GM23338 (cell line): Measurements from ENCODE around the gene EFCAB12. TPM values are rescaled to one million over a fixed set of nuclear protein-coding genes. Genes with fewer than 3 reads are reported as not detected.

ENCODE experiments used
- ATAC-seq: fragments of 200-7000 bp; cut with Tn5 transposase; 3 replicates; pipeline ENCODE4 v1.9.1; 2020
- DNase-seq: peaks from one replicate; pipeline ENCODE4 v3.0.0-alpha.2; 2015; ENCODE audit warnings: low spot score
- H2AFZ ChIP-seq: fragments of 200-600 bp; sonication (generic); 2 replicates; pipeline ENCODE4 v1.8.0; 2016; ENCODE audit warnings: antibody characterized with exemption, mild to moderate bottlenecking, moderate library complexity
- H3F3A ChIP-seq: fragments of 200-600 bp; sonication (generic); replicated peaks from 2 replicates; pipeline ENCODE4 v1.8.0; 2017; ENCODE audit warnings: antibody characterized with exemption, mixed run types, low read depth
- H3K27ac ChIP-seq: fragments of 200-600 bp; sonication (generic); 2 replicates; pipeline ENCODE4 v1.6.1; 2016; ENCODE audit warnings: low read depth
- H3K27me3 ChIP-seq: fragments of 200-600 bp; sonication (generic); 2 replicates; pipeline ENCODE4 v1.8.0; 2016; ENCODE audit warnings: mild to moderate bottlenecking, mixed run types, moderate library complexity; ENCODE audit not compliant: insufficient read depth
- H3K36me3 ChIP-seq: fragments of 200-600 bp; sonication (generic); 2 replicates; pipeline ENCODE4 v1.8.0; 2016; ENCODE audit warnings: mild to moderate bottlenecking; ENCODE audit not compliant: insufficient read depth
- H3K4me1 ChIP-seq: fragments of 200-600 bp; sonication (generic); 2 replicates; pipeline ENCODE4 v1.8.0; 2016; ENCODE audit warnings: mild to moderate bottlenecking, moderate library complexity; ENCODE audit not compliant: insufficient read depth
- H3K4me2 ChIP-seq: fragments of 200-600 bp; sonication (generic); 2 replicates; pipeline ENCODE4 v1.7.1; 2017; ENCODE audit warnings: mixed run types
- H3K4me3 ChIP-seq: fragments of 200-600 bp; sonication (generic); 2 replicates; pipeline ENCODE4 v1.6.1; 2016; ENCODE audit warnings: mixed run types
- H3K79me2 ChIP-seq: fragments of 200-600 bp; sonication (generic); replicated peaks from 2 replicates; pipeline ENCODE4 v1.8.0; 2017; ENCODE audit warnings: mild to moderate bottlenecking; ENCODE audit not compliant: insufficient read depth
- H3K9me2 ChIP-seq: fragments of 200-600 bp; sonication (generic); 2 replicates; pipeline ENCODE4 v1.8.0; 2017; ENCODE audit not compliant: insufficient read depth
- H4K20me1 ChIP-seq: fragments of 200-600 bp; sonication (generic); replicated peaks from 2 replicates; pipeline ENCODE4 v1.8.0; 2017; ENCODE audit warnings: mild to moderate bottlenecking; ENCODE audit not compliant: insufficient read depth
- H3K27ac Mint-ChIP-seq: 2 replicates; pipeline ENCODE4 v1.8.0; 2020; ENCODE audit warnings: inconsistent platforms, mild to moderate bottlenecking, moderate library complexity, mixed read lengths
- H3K27me3 Mint-ChIP-seq: 3 replicates; pipeline ENCODE4 v1.8.0; 2022; ENCODE audit warnings: low read depth, mild to moderate bottlenecking, moderate library complexity, mixed read lengths, inconsistent platforms; ENCODE audit not compliant: insufficient read depth, poor library complexity
- H3K36me3 Mint-ChIP-seq: 3 replicates; pipeline ENCODE4 v1.8.0; 2021; ENCODE audit warnings: low read depth, mild to moderate bottlenecking, inconsistent platforms, moderate library complexity, mixed read lengths
- H3K4me1 Mint-ChIP-seq: 3 replicates; pipeline ENCODE4 v1.8.0; 2020; ENCODE audit warnings: mild to moderate bottlenecking, inconsistent platforms, mixed read lengths
- H3K4me3 Mint-ChIP-seq: 3 replicates; pipeline ENCODE4 v1.8.0; 2021; ENCODE audit warnings: moderate library complexity, mild to moderate bottlenecking, inconsistent platforms, mixed read lengths
- H3K9me3 Mint-ChIP-seq: 3 replicates; pipeline ENCODE4 v1.8.0; 2020; ENCODE audit warnings: moderate library complexity, mild to moderate bottlenecking, inconsistent platforms, mixed read lengths
- CREB1 ChIP-seq: fragments of 250-450 bp; sonication (Bioruptor Pico); IDR thresholded peaks from 2 replicates; pipeline ENCODE4 v1.5.0; 2020; ENCODE audit warnings: low read depth, mild to moderate bottlenecking, moderate library complexity
- EZH2 ChIP-seq: fragments of 200-600 bp; sonication (generic); IDR thresholded peaks from one replicate; pipeline ENCODE4 v1.8.0; 2017; ENCODE audit warnings: antibody characterized with exemption, mild to moderate bottlenecking, low read depth; ENCODE audit not compliant: unreplicated experiment
- EZH2phosphoT487 ChIP-seq: fragments of 200-600 bp; sonication (generic); IDR thresholded peaks from one replicate; pipeline ENCODE4 v1.8.1; 2018; ENCODE audit warnings: antibody characterized with exemption; ENCODE audit not compliant: unreplicated experiment
- JUNB ChIP-seq: IDR thresholded peaks from one replicate; pipeline ENCODE4 v1.6.1; 2016; ENCODE audit warnings: antibody characterized with exemption; ENCODE audit not compliant: unreplicated experiment
- POLR2AphosphoS5 ChIP-seq: IDR thresholded peaks from 2 replicates; pipeline ENCODE4 v1.6.1; 2016; ENCODE audit warnings: antibody characterized with exemption, low read depth
- STAT1 ChIP-seq: IDR thresholded peaks from one replicate; pipeline ENCODE4 v1.6.1; 2016; ENCODE audit warnings: antibody characterized with exemption; ENCODE audit not compliant: unreplicated experiment
- ZNF114 ChIP-seq: fragments of 250-450 bp; sonication (Bioruptor Pico); IDR thresholded peaks from 2 replicates; pipeline ENCODE4 v1.5.0; 2020; ENCODE audit warnings: mild to moderate bottlenecking, moderate library complexity
- polyA plus RNA-seq: library from polyadenylated mRNA; unstranded; fragments of >200 nt; fragmentation: Nextera tagmentation; extraction: Ambion mirVana; gene quantifications from 2 replicates; pipeline ENCODE4 v1.2.1, GENCODE V29; 2016
- total RNA-seq: library from RNA; depleted of rRNA; stranded (reverse); fragments of >200 nt; shearing (Covaris generic); gene quantifications from 2 replicates; pipeline ENCODE4 v1.2.3, GENCODE V29; 2014
- TF ChIP-seq, protein P1 (sequence below): fragments of 250-450 bp; sonication (Bioruptor Pico); IDR thresholded peaks from 2 replicates; pipeline ENCODE4 v1.5.0; 2020; ENCODE audit warnings: mild to moderate bottlenecking, moderate library complexity
- TF ChIP-seq, protein P2 (sequence below), 2 experiments: fragments of 200-600 bp in 1 of 2; sonication (generic) in 1 of 2; conservative IDR thresholded peaks; 2 replicates each; pipeline versions ENCODE4 v1.5.1 to v1.6.1; 2016 to 2017; ENCODE audit warnings: antibody characterized with exemption in 2 of 2, low read depth in 2 of 2, mild to moderate bottlenecking in 2 of 2, moderate library complexity in 1 of 2
- TF ChIP-seq, protein P3 (sequence below): IDR thresholded peaks from 2 replicates; pipeline ENCODE4 v1.6.1; 2016; ENCODE audit warnings: antibody characterized with exemption

EFCAB12 gene
- total and polyA plus RNA-seq, 2 experiments from 2014 or later, result 0.24 to 0.65 TPM

DNA sequence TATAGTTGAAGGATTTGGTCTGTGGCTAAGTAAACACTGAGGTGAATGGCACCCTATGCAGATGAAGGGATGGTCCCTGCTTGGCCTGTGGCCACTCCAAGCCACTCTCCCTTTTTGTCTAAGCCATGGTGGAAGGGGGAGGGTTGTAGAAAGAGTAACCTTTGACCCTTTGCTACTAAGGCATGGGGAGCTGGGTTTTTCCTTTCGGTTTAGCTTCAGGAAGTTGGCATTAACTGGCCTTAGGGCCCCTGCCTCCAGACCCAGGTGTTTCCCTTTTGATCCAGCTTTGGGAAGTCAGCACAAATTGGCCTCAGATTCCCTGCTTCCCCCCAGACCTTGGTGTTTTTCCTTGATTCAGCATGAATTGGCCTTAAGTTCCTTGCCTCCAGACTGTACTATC lies 49.5 kb downstream of the EFCAB12 start (continued):
- TF ChIP-seq, protein P1, sequence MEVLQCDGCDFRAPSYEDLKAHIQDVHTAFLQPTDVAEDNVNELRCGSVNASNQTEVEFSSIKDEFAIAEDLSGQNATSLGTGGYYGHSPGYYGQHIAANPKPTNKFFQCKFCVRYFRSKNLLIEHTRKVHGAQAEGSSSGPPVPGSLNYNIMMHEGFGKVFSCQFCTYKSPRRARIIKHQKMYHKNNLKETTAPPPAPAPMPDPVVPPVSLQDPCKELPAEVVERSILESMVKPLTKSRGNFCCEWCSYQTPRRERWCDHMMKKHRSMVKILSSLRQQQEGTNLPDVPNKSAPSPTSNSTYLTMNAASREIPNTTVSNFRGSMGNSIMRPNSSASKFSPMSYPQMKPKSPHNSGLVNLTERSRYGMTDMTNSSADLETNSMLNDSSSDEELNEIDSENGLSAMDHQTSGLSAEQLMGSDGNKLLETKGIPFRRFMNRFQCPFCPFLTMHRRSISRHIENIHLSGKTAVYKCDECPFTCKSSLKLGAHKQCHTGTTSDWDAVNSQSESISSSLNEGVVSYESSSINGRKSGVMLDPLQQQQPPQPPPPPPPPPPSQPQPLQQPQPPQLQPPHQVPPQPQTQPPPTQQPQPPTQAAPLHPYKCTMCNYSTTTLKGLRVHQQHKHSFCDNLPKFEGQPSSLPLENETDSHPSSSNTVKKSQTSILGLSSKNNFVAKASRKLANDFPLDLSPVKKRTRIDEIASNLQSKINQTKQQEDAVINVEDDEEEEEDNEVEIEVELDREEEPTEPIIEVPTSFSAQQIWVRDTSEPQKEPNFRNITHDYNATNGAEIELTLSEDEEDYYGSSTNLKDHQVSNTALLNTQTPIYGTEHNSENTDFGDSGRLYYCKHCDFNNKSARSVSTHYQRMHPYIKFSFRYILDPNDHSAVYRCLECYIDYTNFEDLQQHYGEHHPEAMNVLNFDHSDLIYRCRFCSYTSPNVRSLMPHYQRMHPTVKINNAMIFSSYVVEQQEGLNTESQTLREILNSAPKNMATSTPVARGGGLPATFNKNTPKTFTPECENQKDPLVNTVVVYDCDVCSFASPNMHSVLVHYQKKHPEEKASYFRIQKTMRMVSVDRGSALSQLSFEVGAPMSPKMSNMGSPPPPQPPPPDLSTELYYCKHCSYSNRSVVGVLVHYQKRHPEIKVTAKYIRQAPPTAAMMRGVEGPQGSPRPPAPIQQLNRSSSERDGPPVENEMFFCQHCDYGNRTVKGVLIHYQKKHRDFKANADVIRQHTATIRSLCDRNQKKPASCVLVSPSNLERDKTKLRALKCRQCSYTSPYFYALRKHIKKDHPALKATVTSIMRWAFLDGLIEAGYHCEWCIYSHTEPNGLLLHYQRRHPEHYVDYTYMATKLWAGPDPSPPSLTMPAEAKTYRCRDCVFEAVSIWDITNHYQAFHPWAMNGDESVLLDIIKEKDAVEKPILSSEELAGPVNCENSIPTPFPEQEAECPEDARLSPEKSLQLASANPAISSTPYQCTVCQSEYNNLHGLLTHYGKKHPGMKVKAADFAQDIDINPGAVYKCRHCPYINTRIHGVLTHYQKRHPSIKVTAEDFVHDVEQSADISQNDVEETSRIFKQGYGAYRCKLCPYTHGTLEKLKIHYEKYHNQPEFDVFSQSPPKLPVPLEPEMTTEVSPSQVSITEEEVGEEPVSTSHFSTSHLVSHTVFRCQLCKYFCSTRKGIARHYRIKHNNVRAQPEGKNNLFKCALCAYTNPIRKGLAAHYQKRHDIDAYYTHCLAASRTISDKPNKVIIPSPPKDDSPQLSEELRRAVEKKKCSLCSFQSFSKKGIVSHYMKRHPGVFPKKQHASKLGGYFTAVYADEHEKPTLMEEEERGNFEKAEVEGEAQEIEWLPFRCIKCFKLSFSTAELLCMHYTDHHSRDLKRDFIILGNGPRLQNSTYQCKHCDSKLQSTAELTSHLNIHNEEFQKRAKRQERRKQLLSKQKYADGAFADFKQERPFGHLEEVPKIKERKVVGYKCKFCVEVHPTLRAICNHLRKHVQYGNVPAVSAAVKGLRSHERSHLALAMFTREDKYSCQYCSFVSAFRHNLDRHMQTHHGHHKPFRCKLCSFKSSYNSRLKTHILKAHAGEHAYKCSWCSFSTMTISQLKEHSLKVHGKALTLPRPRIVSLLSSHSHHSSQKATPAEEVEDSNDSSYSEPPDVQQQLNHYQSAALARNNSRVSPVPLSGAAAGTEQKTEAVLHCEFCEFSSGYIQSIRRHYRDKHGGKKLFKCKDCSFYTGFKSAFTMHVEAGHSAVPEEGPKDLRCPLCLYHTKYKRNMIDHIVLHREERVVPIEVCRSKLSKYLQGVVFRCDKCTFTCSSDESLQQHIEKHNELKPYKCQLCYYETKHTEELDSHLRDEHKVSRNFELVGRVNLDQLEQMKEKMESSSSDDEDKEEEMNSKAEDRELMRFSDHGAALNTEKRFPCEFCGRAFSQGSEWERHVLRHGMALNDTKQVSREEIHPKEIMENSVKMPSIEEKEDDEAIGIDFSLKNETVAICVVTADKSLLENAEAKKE (CRISPR knock-in tag), result no peak
- no peak for TF ChIP-seq EZH2phosphoT487
- TF ChIP-seq JUNB, result no peak
- no peak for TF ChIP-seq STAT1
- no peak for TF ChIP-seq EZH2
- TF ChIP-seq ZNF114 (CRISPR knock-in tag), result no peak
- TF ChIP-seq, protein P2, sequence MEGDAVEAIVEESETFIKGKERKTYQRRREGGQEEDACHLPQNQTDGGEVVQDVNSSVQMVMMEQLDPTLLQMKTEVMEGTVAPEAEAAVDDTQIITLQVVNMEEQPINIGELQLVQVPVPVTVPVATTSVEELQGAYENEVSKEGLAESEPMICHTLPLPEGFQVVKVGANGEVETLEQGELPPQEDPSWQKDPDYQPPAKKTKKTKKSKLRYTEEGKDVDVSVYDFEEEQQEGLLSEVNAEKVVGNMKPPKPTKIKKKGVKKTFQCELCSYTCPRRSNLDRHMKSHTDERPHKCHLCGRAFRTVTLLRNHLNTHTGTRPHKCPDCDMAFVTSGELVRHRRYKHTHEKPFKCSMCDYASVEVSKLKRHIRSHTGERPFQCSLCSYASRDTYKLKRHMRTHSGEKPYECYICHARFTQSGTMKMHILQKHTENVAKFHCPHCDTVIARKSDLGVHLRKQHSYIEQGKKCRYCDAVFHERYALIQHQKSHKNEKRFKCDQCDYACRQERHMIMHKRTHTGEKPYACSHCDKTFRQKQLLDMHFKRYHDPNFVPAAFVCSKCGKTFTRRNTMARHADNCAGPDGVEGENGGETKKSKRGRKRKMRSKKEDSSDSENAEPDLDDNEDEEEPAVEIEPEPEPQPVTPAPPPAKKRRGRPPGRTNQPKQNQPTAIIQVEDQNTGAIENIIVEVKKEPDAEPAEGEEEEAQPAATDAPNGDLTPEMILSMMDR (conservative IDR thresholded peaks at IDR 0.05; ENCODE audit: low read depth in 2 of 2), result no peak

- no peak overlapping the region for H3K4me2 ChIP-seq
- H2AFZ ChIP-seq, result no peak overlapping the region
- Mint-ChIP-seq H3K9me3 (peaks cover 15% of the 10 kb centered on the region; the same call in 2 of the 3 replicates), H3K27me3 (no peaks in the 10 kb centered on the region), H3K36me3 (peaks cover 7% of the 10 kb centered on the region; the same call in 2 of the 3 replicates), H3K4me3 (no peak overlapping the region), H3K4me1 (peaks cover 7% of the 10 kb centered on the region), H3K27ac (no peak overlapping the region)
- no peak for ATAC-seq
- H3K79me2 ChIP-seq, result no peaks in the 10 kb centered on the region
- no peaks in the 10 kb centered on the region for H3F3A ChIP-seq
- H3K4me1 ChIP-seq, result no peaks in the 10 kb centered on the region
- no peak overlapping the region for H3K4me3 ChIP-seq
- no peak overlapping the region for H3K27ac ChIP-seq
- no peak for DNase-seq
- no peaks in the 10 kb centered on the region for H3K36me3 ChIP-seq
- no peaks in the 10 kb centered on the region for H3K9me2 ChIP-seq
- H4K20me1 ChIP-seq, result no peaks in the 10 kb centered on the region
- no peaks in the 10 kb centered on the region for H3K27me3 ChIP-seq
- TF ChIP-seq POLR2AphosphoS5 (no peak), CREB1 (no peak), ZNF114 (CRISPR knock-in tag) (no peak), EZH2 (no peak)
- TF ChIP-seq, protein P3, sequence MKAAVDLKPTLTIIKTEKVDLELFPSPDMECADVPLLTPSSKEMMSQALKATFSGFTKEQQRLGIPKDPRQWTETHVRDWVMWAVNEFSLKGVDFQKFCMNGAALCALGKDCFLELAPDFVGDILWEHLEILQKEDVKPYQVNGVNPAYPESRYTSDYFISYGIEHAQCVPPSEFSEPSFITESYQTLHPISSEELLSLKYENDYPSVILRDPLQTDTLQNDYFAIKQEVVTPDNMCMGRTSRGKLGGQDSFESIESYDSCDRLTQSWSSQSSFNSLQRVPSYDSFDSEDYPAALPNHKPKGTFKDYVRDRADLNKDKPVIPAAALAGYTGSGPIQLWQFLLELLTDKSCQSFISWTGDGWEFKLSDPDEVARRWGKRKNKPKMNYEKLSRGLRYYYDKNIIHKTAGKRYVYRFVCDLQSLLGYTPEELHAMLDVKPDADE, result no peak
These were observed 50.8 kb downstream of the EFCAB12 start for GRCh38 chr3:129377615-129378014.
